AG20443 (cell line): ENCODE results near the gene ZSWIM1.

Experiments
- DNase-seq: peaks from one replicate; pipeline ENCODE4 v3.0.0; 2012; ENCODE audit warnings: low spot score, mixed read lengths

Gene ZSWIM1

GRCh38 chr20:45909336-45909808 lies 28.3 kb downstream of the ZSWIM1 start:
- DNase-seq, result no peak

- no peak for DNase-seq
Observed at GRCh38 chr20:45909817-45910669, 29.0 kb downstream of the ZSWIM1 start.

- DNase-seq, result peak; percentile 97
Observed at GRCh38 chr20:45910670-45911485, 29.9 kb downstream of the ZSWIM1 start.

- peak; percentile 68 for DNase-seq
Observed at GRCh38 chr20:45911486-45912343, 30.7 kb downstream of the ZSWIM1 start, which contains the start of gene PLTP. Gene PLTP, minus strand, starts transcription at chr20:45912155. Its CDS starts 703 bp downstream, at chr20:45911452.

GRCh38 chr20:45912344-45912682 lies 31.3 kb downstream of the ZSWIM1 start:
- no peak for DNase-seq

GRCh38 chr20:45913116-45913515 lies 32.1 kb downstream of the ZSWIM1 start:
- DNase-seq, result no peak

- no peak for DNase-seq
Observed at GRCh38 chr20:45917790-45918141, 36.7 kb downstream of the ZSWIM1 start.

GRCh38 chr20:45918182-45918737 lies 37.2 kb downstream of the ZSWIM1 start:
- DNase-seq, result no peak

- DNase-seq, result no peak
Observed at GRCh38 chr20:45918779-45919537, 37.9 kb downstream of the ZSWIM1 start.

- DNase-seq, result no peak
Observed at GRCh38 chr20:45919542-45920399, 38.7 kb downstream of the ZSWIM1 start.

- DNase-seq, result no peak
Observed at GRCh38 chr20:45920462-45921336, 39.7 kb downstream of the ZSWIM1 start.

GRCh38 chr20:45921337-45922189 lies 40.5 kb downstream of the ZSWIM1 start:
- DNase-seq, result no peak

- DNase-seq, result peak; percentile 47
Observed at GRCh38 chr20:45924391-45925261, 43.6 kb downstream of the ZSWIM1 start.

- no peak for DNase-seq
Observed at GRCh38 chr20:45925821-45926506, 44.9 kb downstream of the ZSWIM1 start.

GRCh38 chr20:45926731-45927070 lies 45.7 kb downstream of the ZSWIM1 start:
- no peak for DNase-seq

GRCh38 chr20:45927071-45927878 lies 46.2 kb downstream of the ZSWIM1 start:
- no peak for DNase-seq
